Renal cortex interstitium (tissue), 11 donors: ENCODE results near the gene PRDM2. TPM values are rescaled to one million over a fixed set of nuclear protein-coding genes. Genes with fewer than 3 reads are reported as not detected.

ENCODE experiments used
- DNase-seq, 11 donors: peaks; one replicate each; pipeline ENCODE4 v3.0.0-alpha.2; 2013; ENCODE audit warnings: low read depth in 9 of 11, low spot score in 4 of 11; ENCODE audit errors: extremely low read depth in 1 of 11
- polyA plus RNA-seq, 3 donors: library from polyadenylated mRNA; unstranded; fragments of 120-200 nt; gene quantifications; one replicate each; pipeline ENCODE4 v1.2.1, GENCODE V29; 2013; ENCODE audit not compliant: insufficient read length in 3 of 3

PRDM2 gene
- polyA plus RNA-seq, 3 donors: 36.5 to 39.5 (median 36.9) TPM

GRCh38 chr1:13864760-13865159 lies 164.8 kb downstream of the PRDM2 start:
- DNase-seq: no peak

- DNase-seq: no peak
These were observed 165.9 kb downstream of the PRDM2 start for GRCh38 chr1:13865851-13866250.

- DNase-seq: no peak
These were observed 167.6 kb downstream of the PRDM2 start for GRCh38 chr1:13867603-13868002.

GRCh38 chr1:13869172-13869797 lies 169.3 kb downstream of the PRDM2 start:
- no peak for DNase-seq

- DNase-seq: no peak
These were observed 171.4 kb downstream of the PRDM2 start for GRCh38 chr1:13871413-13871812.

DNA sequence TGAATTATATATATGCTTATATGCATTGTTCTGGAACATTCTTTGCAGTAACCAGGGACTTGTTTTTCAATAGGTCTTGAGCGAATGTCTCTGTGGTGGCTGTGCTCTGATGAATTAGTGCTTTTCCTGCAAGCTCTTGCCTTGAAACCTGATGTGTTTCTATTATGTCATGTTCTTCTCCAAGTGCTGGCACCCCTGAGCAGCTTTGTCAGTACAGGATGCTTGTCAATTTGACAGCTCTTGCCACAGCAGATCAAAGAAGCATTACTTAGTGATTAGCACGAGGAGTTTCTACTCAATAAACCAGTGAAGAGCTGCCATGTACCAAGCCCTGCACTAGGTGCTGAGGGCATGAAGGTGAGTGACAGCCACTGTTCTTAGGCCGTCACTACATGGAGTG lies 171.9 kb downstream of the PRDM2 start:
- no peak for DNase-seq

DNA sequence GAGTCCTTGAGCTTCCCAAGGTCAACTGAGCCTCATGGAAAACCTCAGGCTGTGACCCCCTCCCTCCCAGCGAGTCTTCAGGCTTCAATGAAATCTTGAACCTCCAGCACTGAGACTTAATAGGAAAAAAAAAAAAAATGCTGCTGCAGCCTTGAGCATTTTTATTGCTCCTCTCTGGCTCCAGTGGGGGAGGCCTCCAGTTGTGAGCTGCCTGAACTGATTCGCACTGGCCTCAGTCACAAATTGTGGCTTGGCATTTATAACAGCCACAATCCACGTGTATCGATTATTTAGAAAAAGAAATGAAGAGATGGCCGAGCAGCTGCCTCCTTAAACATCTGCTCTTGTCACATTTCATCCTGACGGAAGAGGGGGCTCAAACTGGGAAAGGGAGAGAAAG lies 173.0 kb downstream of the PRDM2 start:
- no peak for DNase-seq

Other genes starting within 250 kb of the PRDM2 start
- gene LRRC38, start 186.2 kb upstream of the PRDM2 start, polyA plus RNA-seq: under 1 TPM in 2 of 3 donors, not detected in 1; 0.11 to 0.37 TPM
- 10 to 100 TPM; 14.8 to 22.7 (median 18.6) TPM for gene PDPN, start 116.4 kb upstream of the PRDM2 start, polyA plus RNA-seq